Astrocyte of the cerebellum (primary cell): ENCODE measurements around the gene B3GAT1.

ENCODE experiments used
- DNase-seq: peaks from one replicate; pipeline ENCODE4 v3.0.0-alpha.2; 2011; ENCODE audit warnings: low read depth
- H3K4me3 ChIP-seq: 2 replicates; pipeline ENCODE4 v1.5.1; 2011; ENCODE audit warnings: mild to moderate bottlenecking, low read depth, low read length, moderate library complexity
- CTCF ChIP-seq: IDR thresholded peaks from 2 replicates; pipeline ENCODE4 v1.5.1; 2012; ENCODE audit warnings: low read length, low read depth, moderate library complexity, mild to moderate bottlenecking; ENCODE audit errors: missing control alignments
- in situ Hi-C: cut with HindIII; loops from 2 replicates; pipeline ENCODE4 v1.10.0; 2017; ENCODE audit warnings: low sequenced_read_pairs

The B3GAT1 gene

GRCh38 chr11:134413043-134413825 lies 1.2 kb upstream of the B3GAT1 start:
- no peak for TF ChIP-seq CTCF
- in situ Hi-C loops, result no loop called here
- DNase-seq, result no peak
- H3K4me3 ChIP-seq, result no peak overlapping the region

GRCh38 chr11:134410766-134411165 lies 1.3 kb downstream of the B3GAT1 start:
- in situ Hi-C loops, result no loop called here
- DNase-seq, result no peak
- no peak overlapping the region for H3K4me3 ChIP-seq
- no peak for TF ChIP-seq CTCF

GRCh38 chr11:134409552-134410429 lies 2.3 kb downstream of the B3GAT1 start:
- TF ChIP-seq CTCF, result no peak
- in situ Hi-C loops, result no loop called here
- no peak overlapping the region for H3K4me3 ChIP-seq
- DNase-seq, result no peak

GRCh38 chr11:134407923-134408322 lies 4.1 kb downstream of the B3GAT1 start:
- DNase-seq, result no peak
- in situ Hi-C loops, result no loop called here
- H3K4me3 ChIP-seq, result no peak overlapping the region
- TF ChIP-seq CTCF, result no peak

- no peak for TF ChIP-seq CTCF
- DNase-seq, result no peak
- H3K4me3 ChIP-seq, result no peak overlapping the region
- in situ Hi-C loops, result no loop called here
Observed at GRCh38 chr11:134407321-134407828, 4.7 kb downstream of the B3GAT1 start.

GRCh38 chr11:134406264-134407185 lies 5.5 kb downstream of the B3GAT1 start:
- in situ Hi-C loops, result no loop called here

More at GRCh38 chr11:134406264-134407185, 5.5 kb downstream of the B3GAT1 start:
- TF ChIP-seq CTCF, result no peak
- no peak overlapping the region for H3K4me3 ChIP-seq
- no peak for DNase-seq
